Esophagus squamous epithelium (tissue), 5 donors: ENCODE data around the gene KCNQ1. TPM values are rescaled to one million over a fixed set of nuclear protein-coding genes. Genes with fewer than 3 reads are reported as not detected.

Source experiments
- DNase-seq: peaks from one replicate; lab custom pipeline; 2025; lab: John Stamatoyannopoulos, UW
- H3K27ac ChIP-seq, 4 donors: fragments of 200-600 bp; sonication (generic); one replicate each; pipeline ENCODE4 v1.5.1; 2016 to 2019; ENCODE audit warnings: mild to moderate bottlenecking in 1 of 4
- H3K27me3 ChIP-seq, 4 donors: fragments of 200-600 bp; sonication (generic); 1 replicate in 3 of 4; 2 replicates in 1 of 4; pipeline versions ENCODE4 v1.5.1 to v1.6.0; 2017 to 2021; ENCODE audit warnings: antibody characterized with exemption in 1 of 4
- H3K36me3 ChIP-seq, 3 donors: fragments of 200-600 bp; sonication (generic); one replicate each; pipeline ENCODE4 v1.5.1; 2016 to 2019
- H3K4me1 ChIP-seq, 3 donors: fragments of 200-600 bp; sonication (generic); one replicate each; pipeline ENCODE4 v1.5.1; 2017 to 2019
- H3K4me3 ChIP-seq, 4 donors: fragments of 200-600 bp; sonication (generic); 1 replicate in 3 of 4; 2 replicates in 1 of 4; pipeline ENCODE4 v1.5.1; 2016 to 2019; ENCODE audit warnings: mild to moderate bottlenecking in 2 of 4, moderate library complexity in 1 of 4
- H3K9me3 ChIP-seq, 3 donors: fragments of 200-600 bp; sonication (generic); one replicate each; pipeline ENCODE4 v1.5.1; 2016 to 2019
- CTCF ChIP-seq, 6 experiments: fragments of 450-650 bp in 4 of 6; fragments of 200-600 bp in 2 of 6; sonication (generic) in 2 of 6; IDR thresholded peaks; one replicate each; pipeline ENCODE4 v1.5.1; 2016 to 2019; ENCODE audit warnings: antibody characterized with exemption in 6 of 6, mild to moderate bottlenecking in 4 of 6, moderate library complexity in 4 of 6
- POLR2A ChIP-seq, 4 donors: fragments of 450-650 bp; IDR thresholded peaks; one replicate each; pipeline ENCODE4 v1.6.1; 2017; ENCODE audit warnings: antibody characterized with exemption in 4 of 4, mild to moderate bottlenecking in 4 of 4, moderate library complexity in 3 of 4
- WGBS, 2 donors: methylation state at CpG; one replicate each; pipeline ENCODE4 v1.1.5; 2018; 5-methylcytosine and 5-hydroxymethylcytosine counted together
- intact Hi-C: fragments of 100-400 bp; cut with DNase I; formaldehyde crosslinking; loops from one replicate; pipeline ENCODE4 v1.15.0; 2022
- total RNA-seq, 4 donors: library from RNA; depleted of rRNA; stranded (reverse); fragments of >200 nt; gene quantifications; one replicate each; pipeline ENCODE4 v1.1.0, GENCODE V29; 2016
- donor health status: DM: yes; HTN: yes; CAD: no.

The KCNQ1 gene
- total RNA-seq, 4 donors from 2014 or later: 0.61 to 3.1 (median 0.72) TPM

GRCh38 chr11:2436521-2437031, 8.2 kb upstream of the KCNQ1 start:
- 68% methylated on average over 5 of the region's 13 CpGs; no CpG with 5 or more reads in 1 of the 2 donors for WGBS, 2 donors
- TF ChIP-seq CTCF (IDR thresholded peaks at IDR 0.05): no peak
- no peak for TF ChIP-seq POLR2A (IDR thresholded peaks at IDR 0.05)
- intact Hi-C loops: no loop called here
- Histone ChIP-seq H3K27ac (no peak overlapping the region), H3K4me3 (no peak overlapping the region), H3K9me3 (no peaks in the 10 kb centered on the region), H3K27me3 (peaks cover 0 to 54% (median 0%) of the 10 kb centered on the region in 4 donors), H3K36me3 (no peaks in the 10 kb centered on the region), H3K4me1 (no peaks in the 10 kb centered on the region)
- DNase-seq: no peak

- no peaks in the 10 kb centered on the region for H3K36me3 ChIP-seq
- peaks cover 0 to 59% (median 0%) of the 10 kb centered on the region in 4 donors for H3K27me3 ChIP-seq
- WGBS, 2 donors: 71 to 87% methylated on average over 2 to 4 of the region's 4 CpGs
- no peak for DNase-seq
- no peaks in the 10 kb centered on the region for H3K9me3 ChIP-seq
- H3K27ac ChIP-seq: no peak overlapping the region
- no peak overlapping the region for H3K4me3 ChIP-seq
- no peak for TF ChIP-seq CTCF (IDR thresholded peaks at IDR 0.05)
- TF ChIP-seq POLR2A (IDR thresholded peaks at IDR 0.05): no peak
- intact Hi-C loops: no loop called here
- H3K4me1 ChIP-seq: no peaks in the 10 kb centered on the region
Observed at GRCh38 chr11:2437516-2437915, 7.3 kb upstream of the KCNQ1 start.

GRCh38 chr11:2439820-2440219, 5.0 kb upstream of the KCNQ1 start:
- DNase-seq: no peak
- no peak overlapping the region for H3K4me3 ChIP-seq
- H3K4me1 ChIP-seq: peaks cover 2 to 10% (median 3%) of the 10 kb centered on the region in 3 donors
- TF ChIP-seq CTCF (IDR thresholded peaks at IDR 0.05) (no peak), POLR2A (IDR thresholded peaks at IDR 0.05) (no peak)
- peaks cover 0 to 76% (median 0%) of the 10 kb centered on the region in 4 donors for H3K27me3 ChIP-seq
- no peaks in the 10 kb centered on the region for H3K9me3 ChIP-seq
- no peaks in the 10 kb centered on the region for H3K36me3 ChIP-seq
- H3K27ac ChIP-seq: no peak overlapping the region
- intact Hi-C loops: no loop called here
- 83 to 89% methylated on average over 3 of the region's 3 CpGs for WGBS, 2 donors

GRCh38 chr11:2440646-2441045, 4.2 kb upstream of the KCNQ1 start:
- intact Hi-C loops: no loop called here
- H3K27ac ChIP-seq: no peak overlapping the region
- H3K4me3 ChIP-seq: no peak overlapping the region
- H3K4me1 ChIP-seq: peaks cover 3 to 18% (median 9%) of the 10 kb centered on the region in 3 donors
- no peaks in the 10 kb centered on the region for H3K36me3 ChIP-seq
- DNase-seq: no peak
- H3K9me3 ChIP-seq: no peaks in the 10 kb centered on the region
- H3K27me3 ChIP-seq: peaks cover 0 to 83% (median 0%) of the 10 kb centered on the region in 4 donors
- TF ChIP-seq CTCF (IDR thresholded peaks at IDR 0.05) (no peak), POLR2A (IDR thresholded peaks at IDR 0.05) (no peak)
- WGBS, 2 donors: 38 to 86% methylated on average over 2 to 6 of the region's 8 CpGs

GRCh38 chr11:2441171-2441570, 3.6 kb upstream of the KCNQ1 start:
- no peak overlapping the region for H3K4me3 ChIP-seq
- H3K36me3 ChIP-seq: no peaks in the 10 kb centered on the region
- peaks cover 0 to 83% (median 0%) of the 10 kb centered on the region in 4 donors for H3K27me3 ChIP-seq
- no peak for DNase-seq
- intact Hi-C loops: no loop called here
- no peaks in the 10 kb centered on the region for H3K9me3 ChIP-seq
- 76 to 84% methylated on average over 2 to 3 of the region's 4 CpGs for whole genome bisulfite sequencing, 2 donors
- H3K27ac ChIP-seq: no peak overlapping the region
- peaks cover 8 to 23% (median 15%) of the 10 kb centered on the region in 3 donors for H3K4me1 ChIP-seq
- TF ChIP-seq CTCF (IDR thresholded peaks at IDR 0.05) (no peak), POLR2A (IDR thresholded peaks at IDR 0.05) (no peak)
